Common myeloid progenitor, CD34-positive (primary cell): Measurements from ENCODE around the gene MAMDC2.

Experiments
- CTCF ChIA-PET: fragments of 350-600 bp; sonication (Branson Sonifier 250); formaldehyde crosslinking; loops from one replicate; lab custom pipeline; 2021; ENCODE audit warnings: antibody characterized with exemption; lab: Charles Lee
- POLR2A ChIA-PET: fragments of 350-600 bp; sonication (Branson Sonifier 250); formaldehyde crosslinking; loops from one replicate; lab custom pipeline; 2021; ENCODE audit warnings: antibody characterized with exemption; lab: Charles Lee
- DNase-seq, 3 donors: peaks; one replicate each; pipeline versions ENCODE4 v3.0.0 to v3.0.0-alpha.2; 2013
- H3K27ac ChIP-seq, 2 experiments: 1 replicate in 1 of 2; 2 replicates in 1 of 2; pipeline ENCODE4 v1.7.0; 2013; ENCODE audit warnings: inconsistent platforms in 2 of 2, low read length in 2 of 2, mild to moderate bottlenecking in 2 of 2, low read depth in 1 of 2, moderate library complexity in 1 of 2; ENCODE audit not compliant: severe bottlenecking in 2 of 2, insufficient read depth in 1 of 2, poor library complexity in 1 of 2
- H3K27me3 ChIP-seq, 5 experiments: replicated peaks in 2 of 5; 1 replicate in 3 of 5; 2 replicates in 2 of 5; pipeline versions ENCODE4 v1.6.1 to v1.7.0; 2013; ENCODE audit warnings: low read length in 4 of 5, mild to moderate bottlenecking in 2 of 5, moderate library complexity in 2 of 5, inconsistent platforms in 1 of 5; ENCODE audit not compliant: insufficient read depth in 5 of 5, control insufficient read depth in 4 of 5
- H3K36me3 ChIP-seq, 4 experiments: 1 replicate in 2 of 4; 2 replicates in 2 of 4; pipeline versions ENCODE4 v1.6.1 to v1.7.0; 2013; ENCODE audit warnings: low read length in 3 of 4, control low read depth in 1 of 4, mild to moderate bottlenecking in 1 of 4; ENCODE audit not compliant: control insufficient read depth in 4 of 4, insufficient read depth in 4 of 4
- H3K4me1 ChIP-seq, 4 experiments: 1 replicate in 3 of 4; 2 replicates in 1 of 4; pipeline versions ENCODE4 v1.6.1 to v1.7.1; 2013; ENCODE audit warnings: low read length in 3 of 4, mild to moderate bottlenecking in 3 of 4, control low read depth in 1 of 4, inconsistent platforms in 1 of 4, moderate library complexity in 1 of 4; ENCODE audit not compliant: control insufficient read depth in 4 of 4, insufficient read depth in 4 of 4; ENCODE audit errors: control extremely low read depth in 1 of 4
- H3K4me3 ChIP-seq, 7 experiments: 1 replicate in 4 of 7; 2 replicates in 3 of 7; pipeline versions ENCODE4 v1.5.1 to v1.7.0; 2013; ENCODE audit warnings: mild to moderate bottlenecking in 7 of 7, low read length in 6 of 7, moderate library complexity in 6 of 7, inconsistent platforms in 2 of 7, low read depth in 2 of 7, control low read depth in 1 of 7; ENCODE audit not compliant: insufficient read depth in 4 of 7, control insufficient read depth in 1 of 7; ENCODE audit errors: extremely low read depth in 1 of 7
- H3K9me3 ChIP-seq, 5 experiments: 1 replicate in 4 of 5; 2 replicates in 1 of 5; pipeline versions ENCODE4 v1.6.1 to v1.7.1; 2013; ENCODE audit warnings: low read length in 4 of 5, mild to moderate bottlenecking in 2 of 5, inconsistent platforms in 1 of 5, low read depth in 1 of 5, moderate library complexity in 1 of 5; ENCODE audit not compliant: control insufficient read depth in 4 of 5, insufficient read depth in 2 of 5; ENCODE audit errors: control extremely low read depth in 1 of 5
- WGBS: methylation state at CpG from one replicate; pipeline ENCODE4 v1.1.5; 2013; ENCODE audit not compliant: insufficient coverage; 5-methylcytosine and 5-hydroxymethylcytosine counted together

The MAMDC2 gene

DNA sequence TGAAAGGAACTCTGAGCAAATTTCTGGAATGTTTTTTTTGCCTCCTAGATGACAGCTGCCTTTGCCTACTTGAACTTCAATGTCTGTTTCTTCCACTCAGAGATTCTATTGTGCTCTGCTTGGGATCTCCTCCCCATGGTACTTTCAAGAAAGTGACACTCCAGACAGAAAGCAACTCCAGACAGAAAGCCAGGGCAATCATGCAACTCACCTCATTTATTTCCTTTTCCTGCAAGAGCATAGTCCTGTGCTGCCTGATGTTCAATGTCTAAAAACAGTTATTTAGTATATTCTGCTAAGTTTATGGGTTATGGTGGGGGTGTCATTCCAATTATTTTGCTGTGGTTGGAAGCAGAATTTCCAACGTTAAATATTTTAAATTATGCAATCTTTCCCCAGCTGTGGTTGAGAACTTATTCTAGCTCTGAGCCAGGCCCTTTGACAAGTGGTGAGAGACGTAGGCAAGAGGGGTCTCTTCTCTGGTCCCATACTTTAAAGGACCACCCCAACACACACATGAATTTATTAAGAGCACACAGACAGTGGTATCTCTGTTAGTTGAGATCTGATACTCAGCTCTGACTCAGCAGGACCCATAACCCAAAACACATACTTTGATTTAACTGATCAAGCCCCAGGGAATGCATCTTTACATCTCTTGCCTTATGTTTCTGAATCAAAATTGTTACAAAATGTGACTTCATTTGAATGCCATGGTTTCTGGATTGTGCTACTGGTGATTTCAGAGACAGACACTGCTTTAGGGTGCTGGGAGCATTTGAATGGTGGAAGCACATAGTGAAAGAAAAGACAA is 39.5 kb upstream of the MAMDC2 start:
- no CpG with 5 or more reads among the region's 2 CpGs for WGBS
- Histone ChIP-seq H3K4me3 (no peak overlapping the region), H3K27me3 (no peaks in the 10 kb centered on the region), H3K27ac (no peak overlapping the region), H3K4me1 (peaks cover 0 to 6% (median 1%) of the 10 kb centered on the region in 4 experiments), H3K36me3 (no peaks in the 10 kb centered on the region), H3K9me3 (peaks cover 0 to 2% (median 0%) of the 10 kb centered on the region in 5 experiments)
- ChIA-PET POLR2A (no interaction called here), CTCF (no interaction called here)
- DNase-seq = no peak

DNA sequence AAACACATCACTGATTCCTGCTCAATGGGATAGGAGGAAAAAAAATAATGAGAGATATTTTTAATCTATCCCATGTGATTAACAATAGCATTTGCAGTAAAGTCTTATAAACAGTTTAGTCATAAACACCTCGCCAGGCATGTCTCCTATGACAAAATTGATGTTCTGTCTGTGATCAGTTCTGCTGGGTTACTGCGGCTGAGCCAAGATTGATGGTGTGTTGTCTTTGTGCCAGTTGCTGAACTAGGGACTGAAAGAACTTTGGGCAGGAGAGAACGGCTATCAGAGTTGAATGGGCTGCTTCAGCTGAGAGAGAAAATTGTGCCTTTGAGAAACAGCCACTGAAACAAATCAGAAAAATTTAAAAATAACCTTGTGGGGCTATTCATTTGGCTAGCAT is 37.3 kb upstream of the MAMDC2 start:
- H3K4me1 ChIP-seq = peaks cover 0 to 6% (median 1%) of the 10 kb centered on the region in 4 experiments
- ChIA-PET CTCF (interaction anchor here (0.6 kb wide), 1 partner anchor 15 kb away, joined by 4 read pairs; no protein-coding TSS in a partner anchor), POLR2A (no interaction called here)
- DNase-seq = no peak
- no peaks in the 10 kb centered on the region for H3K27me3 ChIP-seq
- no peaks in the 10 kb centered on the region for H3K9me3 ChIP-seq
- H3K36me3 ChIP-seq = no peaks in the 10 kb centered on the region
- H3K27ac ChIP-seq = no peak overlapping the region
- no peak overlapping the region for H3K4me3 ChIP-seq
- 100% methylated on average over 1 of the region's 3 CpGs for WGBS

DNA sequence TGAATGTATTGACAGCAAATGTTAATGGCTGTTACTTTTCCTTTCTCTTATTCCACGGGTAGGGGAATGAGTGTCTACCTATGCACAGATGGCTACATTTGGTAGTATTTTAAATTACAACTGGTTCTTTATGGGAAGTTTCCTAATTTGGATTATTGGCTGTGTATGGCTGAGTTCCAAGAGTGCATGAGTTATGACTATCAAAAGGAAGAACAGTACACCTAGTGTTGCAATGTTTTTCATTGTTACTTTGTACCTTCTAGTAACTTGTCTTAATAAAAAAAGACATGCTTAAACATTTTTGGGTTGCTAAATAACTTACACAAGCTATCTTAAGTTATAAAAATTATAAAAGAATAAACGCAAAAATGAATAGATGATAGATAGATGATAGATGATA is 35.8 kb upstream of the MAMDC2 start:
- H3K4me3 ChIP-seq = no peak overlapping the region
- no peaks in the 10 kb centered on the region for H3K27me3 ChIP-seq
- DNase-seq = peak in 1 of 3 donors; percentile 2
- CTCF ChIA-PET = interaction anchor here (1.2 to 1.6 kb wide), 2 partner anchors 10 to 103 kb away, joined by 4 to 5 read pairs; no protein-coding TSS in a partner anchor
- POLR2A ChIA-PET = no interaction called here
- no peaks in the 10 kb centered on the region for H3K9me3 ChIP-seq
- no peaks in the 10 kb centered on the region for H3K36me3 ChIP-seq
- no peak overlapping the region for H3K27ac ChIP-seq
- H3K4me1 ChIP-seq = peaks cover 0 to 6% (median 1%) of the 10 kb centered on the region in 4 experiments
- WGBS = no CpG with 5 or more reads among the region's 2 CpGs

DNA sequence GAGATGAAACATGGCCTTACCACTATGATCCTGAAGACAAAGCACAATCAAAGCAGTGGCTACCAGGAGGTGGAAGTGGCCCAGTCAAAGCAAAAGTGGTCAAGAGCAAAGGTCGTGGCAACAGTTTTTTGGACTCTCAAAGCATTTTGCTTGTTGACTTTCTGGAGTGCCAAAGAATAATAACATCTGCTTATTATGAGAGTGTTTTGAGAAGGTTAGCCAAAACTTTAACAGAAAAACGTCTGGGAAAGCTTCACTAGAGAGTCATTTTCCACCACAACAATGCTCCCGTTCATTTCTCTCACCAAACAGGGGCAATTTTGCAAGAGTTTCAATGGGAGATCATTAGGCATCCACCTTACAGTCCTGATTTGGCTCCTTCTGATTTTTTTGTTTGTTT is 33.6 kb upstream of the MAMDC2 start:
- Histone ChIP-seq H3K27me3 (no peaks in the 10 kb centered on the region), H3K36me3 (no peaks in the 10 kb centered on the region), H3K27ac (no peak overlapping the region), H3K9me3 (no peaks in the 10 kb centered on the region), H3K4me1 (peaks cover 0 to 6% (median 1%) of the 10 kb centered on the region in 4 experiments), H3K4me3 (no peak overlapping the region)
- POLR2A ChIA-PET = no interaction called here
- CTCF ChIA-PET = no interaction called here
- 88% methylated on average over 2 of the region's 3 CpGs for WGBS
- no peak for DNase-seq

DNA sequence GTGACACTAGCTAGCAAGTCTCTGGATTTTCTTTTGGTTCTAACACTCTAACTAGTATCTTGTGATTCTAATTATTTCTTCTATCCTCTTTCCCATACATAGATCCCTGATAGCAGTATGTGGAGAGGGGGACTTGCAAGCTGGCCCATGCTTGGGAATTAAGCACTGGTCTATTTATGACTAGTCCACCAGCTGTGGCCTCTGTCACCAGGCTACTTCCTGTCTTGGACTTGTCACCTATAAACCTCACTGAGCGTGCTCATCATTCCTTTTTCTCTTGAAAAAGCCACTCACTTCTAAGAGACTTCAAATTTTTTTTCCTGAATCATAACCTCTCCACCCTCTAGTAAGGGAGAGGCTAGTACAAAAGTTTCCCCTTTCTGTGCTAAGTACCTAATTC is 32.3 kb upstream of the MAMDC2 start:
- ChIA-PET CTCF (interaction anchor here (2.1 kb wide), 1 partner anchor 100 kb away, joined by 9 read pairs; no protein-coding TSS in a partner anchor), POLR2A (no interaction called here)
- Histone ChIP-seq H3K27me3 (no peaks in the 10 kb centered on the region), H3K4me3 (no peak overlapping the region), H3K36me3 (no peaks in the 10 kb centered on the region), H3K9me3 (no peaks in the 10 kb centered on the region), H3K4me1 (no peaks in the 10 kb centered on the region), H3K27ac (no peak overlapping the region)
- peak in 2 of 3 donors; percentile 9 to 26 for DNase-seq
- WGBS = no CpG with 5 or more reads among the region's 1 CpG

DNA sequence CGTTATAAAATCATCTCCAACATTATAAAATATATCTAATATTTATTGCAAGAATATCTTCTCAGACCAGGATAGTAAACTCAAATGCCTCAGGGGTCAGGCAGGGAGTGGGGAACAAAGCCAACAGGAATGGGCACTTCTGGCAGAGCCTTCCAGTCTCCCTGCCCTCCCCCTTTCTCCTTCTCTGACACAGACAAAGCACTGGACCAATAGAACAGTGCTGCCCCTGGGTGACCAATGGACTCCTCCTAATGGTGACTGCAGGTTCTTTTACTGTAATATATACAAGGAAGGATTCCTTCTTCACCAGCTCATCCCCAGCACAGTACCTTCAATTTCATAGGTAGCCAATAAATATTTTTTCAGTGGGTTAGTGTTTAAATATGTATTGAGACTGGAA is 31.1 kb upstream of the MAMDC2 start:
- no peaks in the 10 kb centered on the region for H3K9me3 ChIP-seq
- no CpG with 5 or more reads among the region's 1 CpG for WGBS
- CTCF ChIA-PET = interaction anchor here (1.3 to 2.1 kb wide), 2 partner anchors 11 to 99 kb away, joined by 4 to 9 read pairs; no protein-coding TSS in a partner anchor

DNA sequence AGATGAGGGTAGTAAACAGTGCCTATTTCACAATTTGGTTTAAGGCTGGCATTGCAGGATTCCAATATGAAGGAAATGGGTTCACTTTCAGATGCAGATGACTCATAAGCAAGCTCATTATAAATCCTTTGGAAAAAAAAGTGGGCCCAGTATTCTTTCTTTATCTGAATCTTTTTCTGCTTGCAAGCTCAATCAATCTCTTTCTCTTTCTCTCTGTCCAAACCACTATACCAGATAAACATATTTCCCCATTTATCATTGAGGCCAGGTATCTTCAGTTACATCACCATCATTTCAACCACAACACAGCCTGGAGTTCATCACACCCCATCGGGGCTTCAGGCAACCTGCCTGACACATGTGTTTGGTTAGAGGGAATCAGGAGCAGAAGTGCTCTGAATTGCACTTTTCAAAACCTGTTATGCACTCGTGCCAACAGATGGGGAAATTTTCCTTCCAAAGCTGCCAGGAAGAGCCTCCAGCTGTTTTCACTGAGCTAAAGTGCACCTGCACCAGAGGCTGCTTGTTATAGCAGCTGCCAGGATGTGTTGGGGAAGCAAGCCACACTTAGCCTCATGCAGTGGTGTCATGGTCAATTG is 30.0 kb upstream of the MAMDC2 start:
- H3K4me1 ChIP-seq = no peaks in the 10 kb centered on the region
- no peak overlapping the region for H3K27ac ChIP-seq
- WGBS = 73% methylated on average over 2 of the region's 2 CpGs
- H3K4me3 ChIP-seq = no peak overlapping the region
- CTCF ChIA-PET = interaction anchor here (1.3 to 1.7 kb wide), 2 partner anchors 12 to 97 kb away, joined by 4 to 6 read pairs; no protein-coding TSS in a partner anchor
- no peaks in the 10 kb centered on the region for H3K27me3 ChIP-seq
- H3K9me3 ChIP-seq = no peaks in the 10 kb centered on the region
- no peaks in the 10 kb centered on the region for H3K36me3 ChIP-seq
- DNase-seq = peak in 2 of 3 donors; percentile 58 to 65
- POLR2A ChIA-PET = no interaction called here

More for the DNA sequence above, 31.1 kb upstream of the MAMDC2 start:
- no peak overlapping the region for H3K4me3 ChIP-seq
- POLR2A ChIA-PET = no interaction called here
- H3K36me3 ChIP-seq = no peaks in the 10 kb centered on the region
- H3K27me3 ChIP-seq = no peaks in the 10 kb centered on the region
- DNase-seq = no peak
- no peak overlapping the region for H3K27ac ChIP-seq
- H3K4me1 ChIP-seq = no peaks in the 10 kb centered on the region
